Measurements from ENCODE around the gene KCNK15. TPM values are rescaled to one million over a fixed set of nuclear protein-coding genes. Genes with fewer than 3 reads are reported as not detected.

The KCNK15 gene
- total and polyA plus RNA-seq, 12 donors, result 0.13 to 0.82 (median 0.38) TPM

DNA sequence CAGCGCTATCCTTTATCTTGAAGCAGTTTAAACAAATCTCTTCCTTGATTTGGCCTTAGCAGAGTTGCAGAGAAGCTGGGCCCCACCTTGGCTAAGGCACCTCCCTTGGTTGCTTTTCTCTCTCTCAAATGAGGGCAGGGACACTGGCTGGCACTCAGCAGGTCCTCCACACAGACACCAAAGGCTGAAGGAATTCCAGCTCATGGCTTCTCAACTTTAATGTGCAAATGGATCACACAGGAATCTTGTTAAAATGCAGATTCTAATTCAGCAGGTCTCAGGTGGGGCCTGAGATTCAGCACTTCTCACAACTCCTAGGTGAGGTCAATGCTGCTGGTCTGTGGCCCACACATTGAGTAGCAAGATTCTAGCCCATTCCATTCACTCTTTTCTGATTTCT, 39.0 kb downstream of the KCNK15 start:
- DNase-seq (no peak), ATAC-seq (no peak)
- Histone ChIP-seq H3K4me3 (no peak overlapping the region), H3K4me1 (no peaks in the 10 kb centered on the region), H3K27me3 (peaks cover 0 to 7% (median 0%) of the 10 kb centered on the region in 7 donors), H3K9me3 (no peaks in the 10 kb centered on the region), H3K36me3 (no peaks in the 10 kb centered on the region), H3K27ac (no peak overlapping the region)
- intact Hi-C loops (cut with DNase I), result no loop called here
- 72 to 75% methylated on average over 1 of the region's 1 CpG for WGBS, 2 donors
- TF ChIP-seq CTCF (IDR thresholded peaks at IDR 0.05), result no peak

DNA sequence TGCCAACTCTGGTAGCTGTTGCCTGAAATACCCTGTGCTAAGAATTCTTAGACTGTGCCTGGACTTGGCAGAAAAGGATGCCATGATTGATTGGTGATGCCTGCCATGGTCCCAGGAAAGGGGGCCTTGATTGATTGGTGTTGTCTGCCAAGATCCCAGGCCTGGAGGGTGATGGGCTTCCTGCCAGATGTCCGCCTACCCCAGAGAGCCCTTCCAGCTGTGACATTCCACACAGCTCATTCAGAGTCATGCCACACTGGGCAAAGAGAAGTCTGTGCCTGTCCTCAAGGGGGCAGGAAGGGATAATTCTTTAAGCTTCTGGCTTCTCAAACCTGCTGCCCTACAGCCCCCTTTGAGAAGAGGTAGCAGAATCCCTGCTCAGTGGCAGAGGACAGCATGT, 40.1 kb downstream of the KCNK15 start:
- H3K4me1 ChIP-seq, result no peaks in the 10 kb centered on the region
- no peak overlapping the region for H3K4me3 ChIP-seq
- intact Hi-C loops (cut with DNase I), result no loop called here
- H3K36me3 ChIP-seq, result no peaks in the 10 kb centered on the region
- TF ChIP-seq CTCF (IDR thresholded peaks at IDR 0.05), result peak in 4 of 9 donors; percentile 18 to 30 (median 26)
- no peaks in the 10 kb centered on the region for H3K9me3 ChIP-seq
- H3K27me3 ChIP-seq, result peaks cover 0 to 11% (median 0%) of the 10 kb centered on the region in 7 donors
- WGBS, 2 donors, result 6 to 10% methylated on average over 1 of the region's 1 CpG
- H3K27ac ChIP-seq, result no peak overlapping the region
- ATAC-seq, result peak in 4 of 8 donors; percentile 24 to 41 (median 31)
- no peak for DNase-seq

- Histone ChIP-seq H3K4me1 (no peaks in the 10 kb centered on the region), H3K36me3 (no peaks in the 10 kb centered on the region), H3K9me3 (no peaks in the 10 kb centered on the region), H3K27me3 (peaks cover 0 to 11% (median 0%) of the 10 kb centered on the region in 7 donors), H3K27ac (no peak overlapping the region), H3K4me3 (no peak overlapping the region)
- DNase-seq (no peak), ATAC-seq (no peak)
- no peak for TF ChIP-seq CTCF (IDR thresholded peaks at IDR 0.05)
- intact Hi-C loops (cut with DNase I), result no loop called here
- WGBS, 2 donors, result 84 to 90% methylated on average over 7 of the region's 7 CpGs
Observed at GRCh38 chr20:44787299-44787698, 41.6 kb downstream of the KCNK15 start.

DNA sequence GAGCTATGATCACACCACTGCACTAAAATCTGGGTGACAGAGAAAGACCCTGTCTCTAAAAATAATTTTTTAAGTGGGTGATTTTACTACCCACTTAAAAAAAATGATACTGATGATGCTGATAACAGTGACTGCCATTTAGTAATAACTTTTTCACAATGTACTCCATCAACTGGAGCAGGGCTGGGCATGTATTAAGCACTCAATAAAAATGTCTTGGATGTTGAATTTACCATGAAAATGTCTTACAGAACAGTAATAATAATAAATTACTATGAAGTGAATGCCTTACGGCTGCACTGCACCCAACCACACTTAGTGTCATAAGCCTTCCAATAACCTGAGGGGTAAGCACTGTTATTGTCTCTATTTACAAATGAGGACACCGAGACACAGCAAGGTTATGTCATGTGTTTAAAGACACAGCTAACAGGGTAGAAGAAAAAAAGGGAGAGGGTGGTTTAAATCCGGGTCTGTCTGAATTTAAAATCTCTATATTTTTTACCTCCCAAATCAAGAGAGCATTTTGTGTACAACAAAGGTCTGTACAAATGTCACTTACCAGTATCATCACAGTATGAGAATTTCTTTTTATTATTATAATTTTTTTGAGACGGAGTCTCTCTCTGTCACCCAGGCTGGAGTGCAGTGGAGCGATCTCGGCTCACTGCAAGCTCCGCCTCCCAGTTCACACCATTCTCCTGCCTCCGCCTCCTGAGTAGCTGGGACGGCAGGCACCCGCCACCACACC, 43.2 kb downstream of the KCNK15 start:
- Histone ChIP-seq H3K4me1 (no peaks in the 10 kb centered on the region), H3K36me3 (no peaks in the 10 kb centered on the region), H3K27me3 (peaks cover 0 to 11% (median 0%) of the 10 kb centered on the region in 7 donors), H3K4me3 (no peak overlapping the region), H3K27ac (no peak overlapping the region), H3K9me3 (no peaks in the 10 kb centered on the region)
- ATAC-seq, result no peak
- 86 to 87% methylated on average over 10 of the region's 10 CpGs for WGBS, 2 donors
- no peak for TF ChIP-seq CTCF (IDR thresholded peaks at IDR 0.05)
- intact Hi-C loops (cut with DNase I), result no loop called here
- no peak for DNase-seq
